Measurements from ENCODE around the gene ITIH3.

The ITIH3 gene

GRCh38 chr3:52794612-52795099, at the start of gene ITIH3:
ITIH3 (plus strand) TSS chr3:52794796; CDS start chr3:52794804, 8 bp downstream.
- POLR2A ChIA-PET = no interaction called here
- DNase-seq (ENCODE audit: extremely low spot score) = no peak

GRCh38 chr3:52752045-52752660, 42.4 kb upstream of the ITIH3 start:
- DNase-seq (ENCODE audit: extremely low spot score) = no peak
- no peak for TF ChIP-seq CTCF (IDR thresholded peaks at IDR 0.05; ENCODE audit: control extremely low read depth, extremely low read depth, low read depth, missing control alignments)
- ChIA-PET CTCF (interaction anchor here (1.3 to 1.4 kb wide), 2 partner anchors 10 to 351 kb away, joined by 3 read pairs; no protein-coding TSS in a partner anchor), POLR2A (no interaction called here)

More at GRCh38 chr3:52794612-52795099, at the start of gene ITIH3:
- CTCF ChIA-PET = interaction anchor here (1.1 to 1.6 kb wide), 3 partner anchors 20 to 28 kb away, joined by 3 read pairs; no protein-coding TSS in a partner anchor
- TF ChIP-seq CTCF (IDR thresholded peaks at IDR 0.05; ENCODE audit: control extremely low read depth, extremely low read depth, low read depth, missing control alignments) = no peak

- no peak for TF ChIP-seq CTCF (IDR thresholded peaks at IDR 0.05; ENCODE audit: control extremely low read depth, extremely low read depth, low read depth, missing control alignments)
- no peak for DNase-seq (ENCODE audit: extremely low spot score)
- ChIA-PET CTCF (interaction anchor here (1.4 to 1.5 kb wide), 2 partner anchors 11 to 292 kb away, joined by 3 to 4 read pairs; no protein-coding TSS in a partner anchor), POLR2A (no interaction called here)
Measured at GRCh38 chr3:52754373-52754772, 40.2 kb upstream of the ITIH3 start.

- ChIA-PET POLR2A (no interaction called here), CTCF (no interaction called here)
- no peak for DNase-seq (ENCODE audit: extremely low spot score)
- TF ChIP-seq CTCF (IDR thresholded peaks at IDR 0.05; ENCODE audit: control extremely low read depth, extremely low read depth, low read depth, missing control alignments) = no peak
Measured at GRCh38 chr3:52756141-52756540, 38.5 kb upstream of the ITIH3 start.

- TF ChIP-seq CTCF (IDR thresholded peaks at IDR 0.05; ENCODE audit: control extremely low read depth, extremely low read depth, low read depth, missing control alignments) = no peak
- DNase-seq (ENCODE audit: extremely low spot score) = no peak
- CTCF ChIA-PET = interaction anchor here (1.6 kb wide), 1 partner anchor 36 kb away, joined by 4 read pairs; no protein-coding TSS in a partner anchor
- POLR2A ChIA-PET = no interaction called here
Measured at GRCh38 chr3:52763466-52763865, 31.1 kb upstream of the ITIH3 start.

- no peak for TF ChIP-seq CTCF (IDR thresholded peaks at IDR 0.05; ENCODE audit: control extremely low read depth, extremely low read depth, low read depth, missing control alignments)
- no peak for DNase-seq (ENCODE audit: extremely low spot score)
- ChIA-PET POLR2A (no interaction called here), CTCF (interaction anchor here (0.9 to 1.8 kb wide), 4 partner anchors 9 to 218 kb away, joined by 3 to 6 read pairs (median 6); no protein-coding TSS in a partner anchor)
Measured at GRCh38 chr3:52769786-52770455, 24.7 kb upstream of the ITIH3 start.
